CD4-positive, CD25-positive, alpha-beta regulatory T cell (primary cell): ENCODE results near the gene UGT1A6. TPM values are rescaled to one million over a fixed set of nuclear protein-coding genes. Genes with fewer than 3 reads are reported as not detected.

Experiments
- ATAC-seq, 2 donors: fragments of 150-1000 bp; cut with Tn5 transposase; one replicate each; pipeline ENCODE4 v1.10.0; 2021; ENCODE audit warnings: low read depth in 2 of 2, moderate number of reproducible peaks in 2 of 2, moderate library complexity in 1 of 2
- DNase-seq, 3 donors: peaks; one replicate each; pipeline versions ENCODE4 v3.0.0 to v3.0.0-alpha.2; 2012 to 2022; ENCODE audit warnings: mixed read lengths in 1 of 3
- H3K27ac ChIP-seq: one replicate; pipeline ENCODE4 v1.7.0; 2013; ENCODE audit warnings: mild to moderate bottlenecking, low read length; ENCODE audit not compliant: insufficient read depth, poor library complexity, severe bottlenecking
- H3K27me3 ChIP-seq: one replicate; pipeline ENCODE4 v1.7.0; 2013; ENCODE audit warnings: low read length; ENCODE audit not compliant: control insufficient read depth, insufficient read depth
- H3K36me3 ChIP-seq: one replicate; pipeline ENCODE4 v1.7.0; 2013; ENCODE audit warnings: mild to moderate bottlenecking, low read length, moderate library complexity; ENCODE audit not compliant: control insufficient read depth, insufficient read depth
- H3K4me1 ChIP-seq: 2 replicates; pipeline ENCODE4 v1.7.0; 2013; ENCODE audit warnings: mild to moderate bottlenecking, low read length; ENCODE audit not compliant: insufficient read depth, control insufficient read depth, poor library complexity, severe bottlenecking
- H3K4me3 ChIP-seq: one replicate; pipeline ENCODE4 v1.7.0; 2013; ENCODE audit warnings: low read depth, mild to moderate bottlenecking, low read length, moderate library complexity
- H3K9me3 ChIP-seq, 2 experiments: 1 replicate in 1 of 2; 2 replicates in 1 of 2; pipeline ENCODE4 v1.7.0; 2013; ENCODE audit warnings: low read length in 2 of 2, mild to moderate bottlenecking in 1 of 2, moderate library complexity in 1 of 2; ENCODE audit not compliant: control insufficient read depth in 2 of 2
- H3K27ac Mint-ChIP-seq, 3 donors: one replicate each; pipeline ENCODE4 v1.8.0; 2020 to 2022; ENCODE audit warnings: mild to moderate bottlenecking in 3 of 3, mixed read lengths in 3 of 3, moderate library complexity in 2 of 3
- H3K27me3 Mint-ChIP-seq: one replicate; pipeline ENCODE4 v1.8.0; 2022; ENCODE audit warnings: mild to moderate bottlenecking, mixed read lengths
- H3K36me3 Mint-ChIP-seq: one replicate; pipeline ENCODE4 v1.8.0; 2020; ENCODE audit warnings: mixed read lengths
- H3K4me1 Mint-ChIP-seq, 4 donors: one replicate each; pipeline ENCODE4 v1.8.0; 2020 to 2022; ENCODE audit warnings: mixed read lengths in 4 of 4, mild to moderate bottlenecking in 1 of 4
- H3K4me3 Mint-ChIP-seq, 4 donors: one replicate each; pipeline ENCODE4 v1.8.0; 2020 to 2022; ENCODE audit warnings: mild to moderate bottlenecking in 4 of 4, mixed read lengths in 4 of 4, moderate library complexity in 3 of 4
- H3K9me3 Mint-ChIP-seq, 7 donors: one replicate each; pipeline ENCODE4 v1.8.0; 2020 to 2022; ENCODE audit warnings: mixed read lengths in 7 of 7, mild to moderate bottlenecking in 3 of 7, moderate library complexity in 2 of 7
- polyA plus RNA-seq, 4 donors: library from polyadenylated mRNA; unstranded; fragments of 300-500 nt; fragmentation: Illumina TruSeq; gene quantifications; one replicate each; pipeline ENCODE4 v1.2.3, GENCODE V29; 2021
- total RNA-seq: library from RNA; stranded (reverse); gene quantifications from one replicate; pipeline ENCODE4 v1.2.3, GENCODE V29; 2022

The UGT1A6 gene
- total and polyA plus RNA-seq, 5 donors from 2014 or later = not detected

GRCh38 chr2:233674314-233674713, 18.4 kb upstream of the UGT1A6 start:
- Mint-ChIP-seq H3K4me1 (no peaks in the 10 kb centered on the region), H3K4me3 (no peak overlapping the region), H3K27ac (no peak overlapping the region), H3K27me3 (peaks cover 29% of the 10 kb centered on the region), H3K9me3 (peaks cover 0 to 4% (median 0%) of the 10 kb centered on the region in 7 donors), H3K36me3 (no peaks in the 10 kb centered on the region)
- Histone ChIP-seq H3K27ac (no peak overlapping the region), H3K4me1 (no peaks in the 10 kb centered on the region), H3K4me3 (no peak overlapping the region), H3K36me3 (no peaks in the 10 kb centered on the region), H3K27me3 (peaks cover 12% of the 10 kb centered on the region), H3K9me3 (no peaks in the 10 kb centered on the region)
- no peak for ATAC-seq
- no peak for DNase-seq

GRCh38 chr2:233674995-233675394, 17.7 kb upstream of the UGT1A6 start:
- H3K4me3 Mint-ChIP-seq = no peak overlapping the region
- H3K27ac ChIP-seq = no peak overlapping the region
- H3K4me1 Mint-ChIP-seq = no peaks in the 10 kb centered on the region
- no peaks in the 10 kb centered on the region for H3K9me3 ChIP-seq
- peaks cover 31% of the 10 kb centered on the region for H3K27me3 Mint-ChIP-seq
- H3K27me3 ChIP-seq = peaks cover 15% of the 10 kb centered on the region
- H3K36me3 ChIP-seq = no peaks in the 10 kb centered on the region
- no peak overlapping the region for H3K27ac Mint-ChIP-seq
- H3K9me3 Mint-ChIP-seq = peaks cover 0 to 4% (median under 1%) of the 10 kb centered on the region in 7 donors
- H3K4me3 ChIP-seq = no peak overlapping the region
- H3K4me1 ChIP-seq = no peaks in the 10 kb centered on the region
- ATAC-seq (no peak), DNase-seq (no peak)
- H3K36me3 Mint-ChIP-seq = no peaks in the 10 kb centered on the region

- no peaks in the 10 kb centered on the region for H3K36me3 ChIP-seq
- H3K36me3 Mint-ChIP-seq = no peaks in the 10 kb centered on the region
- ATAC-seq (no peak), DNase-seq (no peak)
- H3K4me1 ChIP-seq = no peaks in the 10 kb centered on the region
- no peak overlapping the region for H3K4me3 Mint-ChIP-seq
- H3K27ac Mint-ChIP-seq = no peak overlapping the region
- peaks cover 0 to 5% (median 0%) of the 10 kb centered on the region in 7 donors for H3K9me3 Mint-ChIP-seq
- peaks cover 35% of the 10 kb centered on the region for H3K27me3 Mint-ChIP-seq
- H3K27ac ChIP-seq = no peak overlapping the region
- H3K4me3 ChIP-seq = no peak overlapping the region
- H3K9me3 ChIP-seq = no peaks in the 10 kb centered on the region
- peaks cover 15% of the 10 kb centered on the region for H3K27me3 ChIP-seq
- H3K4me1 Mint-ChIP-seq = no peaks in the 10 kb centered on the region
These were observed 16.6 kb upstream of the UGT1A6 start for GRCh38 chr2:233676046-233676445.

GRCh38 chr2:233679196-233679595, 13.5 kb upstream of the UGT1A6 start:
- Mint-ChIP-seq H3K4me3 (no peak overlapping the region), H3K36me3 (no peaks in the 10 kb centered on the region), H3K4me1 (no peaks in the 10 kb centered on the region), H3K9me3 (peaks cover 0 to 6% (median 0%) of the 10 kb centered on the region in 7 donors), H3K27me3 (peaks cover 33% of the 10 kb centered on the region), H3K27ac (no peak overlapping the region)
- H3K27ac ChIP-seq = no peak overlapping the region
- ATAC-seq (no peak), DNase-seq (no peak)
- no peaks in the 10 kb centered on the region for H3K36me3 ChIP-seq
- H3K9me3 ChIP-seq = no peaks in the 10 kb centered on the region
- peaks cover 15% of the 10 kb centered on the region for H3K27me3 ChIP-seq
- H3K4me1 ChIP-seq = no peaks in the 10 kb centered on the region
- H3K4me3 ChIP-seq = no peak overlapping the region

- H3K36me3 ChIP-seq = no peaks in the 10 kb centered on the region
- no peak for ATAC-seq
- H3K4me3 ChIP-seq = no peak overlapping the region
- no peaks in the 10 kb centered on the region for H3K9me3 ChIP-seq
- Mint-ChIP-seq H3K4me1 (no peaks in the 10 kb centered on the region), H3K36me3 (no peaks in the 10 kb centered on the region), H3K27me3 (peaks cover 31% of the 10 kb centered on the region), H3K4me3 (no peak overlapping the region), H3K9me3 (peaks cover 0 to 6% (median 0%) of the 10 kb centered on the region in 7 donors), H3K27ac (no peak overlapping the region)
- peaks cover 15% of the 10 kb centered on the region for H3K27me3 ChIP-seq
- DNase-seq = no peak
- no peak overlapping the region for H3K27ac ChIP-seq
- H3K4me1 ChIP-seq = no peaks in the 10 kb centered on the region
These were observed 12.2 kb upstream of the UGT1A6 start for GRCh38 chr2:233680361-233681045.

- H3K4me3 ChIP-seq = no peak within 1 kb of the TSS
- no peak within 1 kb of the TSS for H3K4me3 Mint-ChIP-seq
- DNase-seq (no peak), ATAC-seq (no peak)
- no peak within 1 kb of the TSS for H3K27ac Mint-ChIP-seq
- peaks cover 35% of the 10 kb centered on the region for H3K27me3 Mint-ChIP-seq
- H3K27me3 ChIP-seq = peaks cover 10% of the 10 kb centered on the region
- H3K27ac ChIP-seq = no peak within 1 kb of the TSS
- no peaks in the 10 kb centered on the region for H3K36me3 ChIP-seq
- no peaks in the 10 kb centered on the region for H3K4me1 Mint-ChIP-seq
- peaks cover 0 to 6% (median 0%) of the 10 kb centered on the region in 7 donors for H3K9me3 Mint-ChIP-seq
- H3K4me1 ChIP-seq = no peaks in the 10 kb centered on the region
- no peaks in the 10 kb centered on the region for H3K9me3 ChIP-seq
- H3K36me3 Mint-ChIP-seq = no peaks in the 10 kb centered on the region
These were observed 11.1 kb upstream of the UGT1A6 start, which contains the start of gene UGT1A7 for GRCh38 chr2:233681521-233682099. UGT1A7 (plus strand) TSS chr2:233681901; CDS start chr2:233681938, 37 bp downstream.

GRCh38 chr2:233684640-233685039, 8.1 kb upstream of the UGT1A6 start:
- Mint-ChIP-seq H3K36me3 (no peaks in the 10 kb centered on the region), H3K4me3 (no peak overlapping the region), H3K4me1 (no peaks in the 10 kb centered on the region), H3K9me3 (peaks cover 0 to 5% (median 0%) of the 10 kb centered on the region in 7 donors), H3K27me3 (peaks cover 39% of the 10 kb centered on the region), H3K27ac (no peak overlapping the region)
- Histone ChIP-seq H3K4me3 (no peak overlapping the region), H3K27ac (no peak overlapping the region), H3K36me3 (no peaks in the 10 kb centered on the region), H3K9me3 (no peaks in the 10 kb centered on the region), H3K27me3 (peaks cover 8% of the 10 kb centered on the region), H3K4me1 (no peaks in the 10 kb centered on the region)
- ATAC-seq = no peak
- DNase-seq = no peak

- DNase-seq (no peak), ATAC-seq (no peak)
- Mint-ChIP-seq H3K36me3 (no peaks in the 10 kb centered on the region), H3K27ac (no peak overlapping the region), H3K4me1 (no peaks in the 10 kb centered on the region), H3K9me3 (no peaks in the 10 kb centered on the region), H3K4me3 (no peak overlapping the region), H3K27me3 (peaks cover 27% of the 10 kb centered on the region)
- Histone ChIP-seq H3K4me3 (no peak overlapping the region), H3K27me3 (peaks cover 6% of the 10 kb centered on the region), H3K27ac (no peak overlapping the region), H3K4me1 (no peaks in the 10 kb centered on the region), H3K36me3 (no peaks in the 10 kb centered on the region), H3K9me3 (no peaks in the 10 kb centered on the region)
These were observed 5.8 kb upstream of the UGT1A6 start for GRCh38 chr2:233686928-233687327.
